Suprapubic skin (tissue), 4 donors: Measurements from ENCODE around the gene KLF13. TPM values are rescaled to one million over a fixed set of nuclear protein-coding genes. Genes with fewer than 3 reads are reported as not detected.

ENCODE experiments used
- DNase-seq, 2 donors: peaks; one replicate each; pipeline ENCODE4 v3.0.0-alpha.2; 2019; ENCODE audit warnings: low spot score in 2 of 2
- H3K27ac ChIP-seq: fragments of 200-600 bp; sonication (generic); one replicate; pipeline ENCODE4 v1.5.1; 2019
- H3K27me3 ChIP-seq: fragments of 200-600 bp; sonication (generic); one replicate; pipeline ENCODE4 v1.5.1; 2019
- H3K36me3 ChIP-seq: fragments of 200-600 bp; sonication (generic); one replicate; pipeline ENCODE4 v1.5.1; 2019
- H3K4me1 ChIP-seq: fragments of 200-600 bp; sonication (generic); one replicate; pipeline ENCODE4 v1.5.1; 2019
- H3K4me3 ChIP-seq: fragments of 200-600 bp; sonication (generic); one replicate; pipeline ENCODE4 v1.5.1; 2019; ENCODE audit warnings: mild to moderate bottlenecking
- H3K9me3 ChIP-seq: fragments of 200-600 bp; sonication (generic); one replicate; pipeline ENCODE4 v1.5.1; 2019
- EP300 ChIP-seq: sonication (generic); formaldehyde crosslinking; IDR thresholded peaks from one replicate; pipeline ENCODE4 v1.6.1; 2017; ENCODE audit warnings: antibody characterized with exemption
- POLR2A ChIP-seq, 2 donors: fragments of 450-650 bp; IDR thresholded peaks; one replicate each; pipeline ENCODE4 v1.6.1; 2017; ENCODE audit warnings: antibody characterized with exemption in 2 of 2, mild to moderate bottlenecking in 2 of 2, moderate library complexity in 2 of 2
- POLR2AphosphoS5 ChIP-seq, 3 donors: sonication (generic); formaldehyde crosslinking; IDR thresholded peaks; one replicate each; pipeline ENCODE4 v1.6.1; 2017; ENCODE audit warnings: antibody characterized with exemption in 3 of 3
- WGBS: methylation state at CpG from one replicate; pipeline ENCODE4 v1.1.5; 2018; 5-methylcytosine and 5-hydroxymethylcytosine counted together
- total RNA-seq, 4 donors: library from RNA; depleted of rRNA; stranded (reverse); fragments of >200 nt; gene quantifications; one replicate each; pipeline ENCODE4 v1.1.0, GENCODE V29; 2016
- TF ChIP-seq, protein P1 (sequence below), 2 donors: fragments of 200-600 bp in 1 of 2; fragments of 450-650 bp in 1 of 2; sonication (generic) in 1 of 2; IDR thresholded peaks; one replicate each; pipeline ENCODE4 v1.5.1; 2016 to 2019; ENCODE audit warnings: antibody characterized with exemption in 2 of 2, mild to moderate bottlenecking in 1 of 2, moderate library complexity in 1 of 2

The KLF13 gene
- total RNA-seq, 4 donors from 2014 or later, result 141 to 162 (median 145) TPM

DNA sequence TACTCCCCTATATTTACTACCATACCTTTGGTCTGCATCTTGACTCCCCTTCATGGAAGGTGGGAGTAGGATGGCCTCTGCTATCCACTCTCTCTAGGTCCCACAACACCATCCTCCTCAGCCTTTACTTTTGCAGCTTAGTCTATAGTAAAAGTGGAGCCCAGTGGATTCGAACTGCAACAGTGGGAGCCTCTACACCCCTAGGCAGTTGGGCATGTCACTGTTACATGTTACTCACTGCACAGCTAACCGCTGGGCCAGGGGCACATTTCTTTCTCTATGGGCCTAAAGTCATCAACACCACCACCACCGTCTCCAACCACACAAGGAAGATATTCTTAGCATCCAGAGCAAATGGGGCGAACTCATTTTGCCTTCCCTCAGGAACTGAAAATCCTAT, 62.9 kb downstream of the KLF13 start:
- TF ChIP-seq POLR2AphosphoS5 (IDR thresholded peaks at IDR 0.05), result no peak
- no peak for TF ChIP-seq POLR2A (IDR thresholded peaks at IDR 0.05)
- TF ChIP-seq EP300, result no peak
- TF ChIP-seq, protein P1, sequence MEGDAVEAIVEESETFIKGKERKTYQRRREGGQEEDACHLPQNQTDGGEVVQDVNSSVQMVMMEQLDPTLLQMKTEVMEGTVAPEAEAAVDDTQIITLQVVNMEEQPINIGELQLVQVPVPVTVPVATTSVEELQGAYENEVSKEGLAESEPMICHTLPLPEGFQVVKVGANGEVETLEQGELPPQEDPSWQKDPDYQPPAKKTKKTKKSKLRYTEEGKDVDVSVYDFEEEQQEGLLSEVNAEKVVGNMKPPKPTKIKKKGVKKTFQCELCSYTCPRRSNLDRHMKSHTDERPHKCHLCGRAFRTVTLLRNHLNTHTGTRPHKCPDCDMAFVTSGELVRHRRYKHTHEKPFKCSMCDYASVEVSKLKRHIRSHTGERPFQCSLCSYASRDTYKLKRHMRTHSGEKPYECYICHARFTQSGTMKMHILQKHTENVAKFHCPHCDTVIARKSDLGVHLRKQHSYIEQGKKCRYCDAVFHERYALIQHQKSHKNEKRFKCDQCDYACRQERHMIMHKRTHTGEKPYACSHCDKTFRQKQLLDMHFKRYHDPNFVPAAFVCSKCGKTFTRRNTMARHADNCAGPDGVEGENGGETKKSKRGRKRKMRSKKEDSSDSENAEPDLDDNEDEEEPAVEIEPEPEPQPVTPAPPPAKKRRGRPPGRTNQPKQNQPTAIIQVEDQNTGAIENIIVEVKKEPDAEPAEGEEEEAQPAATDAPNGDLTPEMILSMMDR (IDR thresholded peaks at IDR 0.05), result no peak
- 95% methylated on average over 4 of the region's 4 CpGs for WGBS
- DNase-seq, result no peak
- Histone ChIP-seq H3K27ac (no peak overlapping the region), H3K9me3 (no peaks in the 10 kb centered on the region), H3K27me3 (no peaks in the 10 kb centered on the region), H3K4me3 (no peak overlapping the region), H3K4me1 (peaks cover 33% of the 10 kb centered on the region), H3K36me3 (no peaks in the 10 kb centered on the region)

DNA sequence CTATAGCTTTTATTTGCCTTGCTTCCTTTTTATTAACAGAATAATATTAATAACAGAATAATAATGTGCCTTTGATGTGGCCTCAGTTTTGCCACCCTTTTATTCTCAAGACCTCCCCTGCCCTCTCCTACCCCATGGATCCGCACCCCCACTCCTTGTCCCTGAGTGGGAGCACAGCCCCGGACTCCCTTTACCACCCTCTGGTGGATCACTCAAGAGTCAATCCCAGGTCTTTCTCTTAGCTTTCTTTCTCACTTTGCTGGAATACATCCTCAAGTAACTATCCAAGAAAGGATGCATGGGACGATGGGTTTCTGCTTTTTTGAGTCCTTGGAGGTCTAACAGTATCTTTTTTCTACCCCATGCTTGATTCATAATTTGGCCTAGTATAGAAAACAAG, 63.4 kb downstream of the KLF13 start:
- no peaks in the 10 kb centered on the region for H3K27me3 ChIP-seq
- H3K36me3 ChIP-seq, result no peaks in the 10 kb centered on the region
- no peak for TF ChIP-seq POLR2A (IDR thresholded peaks at IDR 0.05)
- TF ChIP-seq, protein P1 (IDR thresholded peaks at IDR 0.05), result no peak
- no peak for TF ChIP-seq EP300
- no peak for TF ChIP-seq POLR2AphosphoS5 (IDR thresholded peaks at IDR 0.05)
- H3K27ac ChIP-seq, result no peak overlapping the region
- peaks cover 33% of the 10 kb centered on the region for H3K4me1 ChIP-seq
- DNase-seq, result no peak
- H3K4me3 ChIP-seq, result no peak overlapping the region
- H3K9me3 ChIP-seq, result no peaks in the 10 kb centered on the region
- 91% methylated on average over 3 of the region's 3 CpGs for WGBS

DNA sequence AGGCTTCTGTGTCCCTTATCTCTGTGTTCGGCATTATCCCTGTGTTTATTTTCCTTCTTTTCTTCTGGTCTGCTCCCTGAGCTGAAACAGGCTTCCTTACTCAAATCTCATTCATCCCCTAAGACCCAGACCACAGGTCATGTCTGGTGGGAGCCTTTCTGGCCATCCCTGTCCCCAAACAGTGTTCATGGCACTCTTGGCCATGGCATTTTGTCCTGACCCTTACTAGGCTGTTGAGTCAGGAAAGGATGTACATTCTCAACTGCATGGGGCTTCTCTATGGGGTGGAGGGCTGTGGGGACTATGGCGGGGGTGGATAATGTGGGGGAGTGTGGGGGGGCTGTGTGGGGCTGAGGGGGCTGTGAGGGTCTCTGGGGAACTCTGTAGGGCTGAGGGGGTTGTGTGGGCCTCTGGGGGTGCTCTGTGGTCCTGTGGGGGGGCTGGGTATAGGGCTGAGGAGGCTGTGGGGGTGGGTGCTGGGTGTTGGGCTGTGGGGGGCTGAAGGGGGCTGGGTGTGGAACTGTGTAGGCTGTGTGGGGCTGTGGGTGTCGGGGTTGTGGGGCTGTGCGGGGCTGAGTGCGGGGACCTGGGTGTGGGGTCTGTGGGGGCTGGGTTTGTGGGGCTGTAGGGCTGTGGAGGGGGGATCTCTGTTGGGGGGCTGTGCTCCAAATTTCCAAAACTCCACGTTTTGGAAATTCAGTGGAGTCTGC, 64.3 kb downstream of the KLF13 start:
- H3K36me3 ChIP-seq, result no peaks in the 10 kb centered on the region
- peak overlapping the region; percentile 97 for H3K27ac ChIP-seq
- H3K9me3 ChIP-seq, result no peaks in the 10 kb centered on the region
- peak overlapping the region; percentile 79 for H3K4me3 ChIP-seq
- TF ChIP-seq POLR2A (IDR thresholded peaks at IDR 0.05), result no peak
- no peak for TF ChIP-seq EP300
- TF ChIP-seq, protein P1 (IDR thresholded peaks at IDR 0.05), result no peak
- no peak for TF ChIP-seq POLR2AphosphoS5 (IDR thresholded peaks at IDR 0.05)
- no peaks in the 10 kb centered on the region for H3K27me3 ChIP-seq
- WGBS, result 88% methylated on average over 6 of the region's 6 CpGs
- H3K4me1 ChIP-seq, result peaks cover 33% of the 10 kb centered on the region
- DNase-seq, result no peak

DNA sequence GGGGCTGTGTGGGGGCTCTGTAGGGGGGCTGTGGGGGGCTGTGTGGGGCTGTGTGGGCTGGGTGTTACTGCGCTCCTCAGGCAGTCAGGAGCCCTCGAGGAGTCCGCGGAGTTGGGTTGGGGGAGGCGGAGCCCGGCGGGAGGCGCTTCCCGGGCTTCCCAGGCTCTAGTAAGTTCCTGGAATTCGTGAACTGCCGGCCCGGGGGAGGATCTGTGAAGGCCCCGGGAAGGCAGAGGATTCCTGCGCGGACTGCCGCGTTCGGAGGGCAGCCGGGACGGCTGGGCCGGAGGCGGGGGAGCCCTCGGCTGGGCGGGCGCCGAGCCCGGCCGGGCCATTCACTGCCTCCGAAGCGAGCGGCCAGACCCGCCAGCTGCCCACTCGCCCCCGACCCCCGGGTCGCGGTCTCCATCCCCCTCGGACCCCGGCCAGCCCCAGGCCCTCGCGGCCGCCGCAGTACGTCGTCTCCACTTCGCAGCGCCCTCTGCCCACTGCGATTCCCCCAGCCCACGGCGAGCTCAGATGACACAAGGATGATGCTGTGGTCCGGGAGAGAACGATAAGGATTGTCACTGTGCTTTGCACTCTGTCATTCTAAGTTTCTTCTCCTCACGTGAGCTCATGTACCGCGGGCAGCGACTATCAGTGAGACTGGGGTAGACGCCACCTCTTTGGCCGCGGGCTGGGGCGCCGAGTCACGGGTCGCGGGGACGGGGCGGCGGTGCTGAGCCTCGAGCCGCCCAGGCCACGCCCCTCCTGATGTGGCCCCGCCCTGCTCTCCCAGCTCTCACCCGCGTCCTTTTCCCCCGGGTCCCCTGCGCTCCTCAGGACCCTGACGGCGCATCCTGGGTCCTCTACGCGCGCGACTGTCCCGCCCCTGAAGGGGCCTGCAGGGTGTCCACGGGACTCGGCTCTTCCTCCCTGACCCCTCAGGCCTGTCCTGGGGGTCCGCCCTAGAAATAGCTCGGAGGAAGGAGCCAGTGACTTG, 65.3 kb downstream of the KLF13 start:
- H3K9me3 ChIP-seq, result no peaks in the 10 kb centered on the region
- H3K36me3 ChIP-seq, result no peaks in the 10 kb centered on the region
- WGBS, result under 1% methylated on average over 34 of the region's 86 CpGs
- peaks cover 39% of the 10 kb centered on the region for H3K4me1 ChIP-seq
- DNase-seq, result peak; percentile 94 to 96
- peak overlapping the region; percentile 97 for H3K27ac ChIP-seq
- TF ChIP-seq POLR2A (IDR thresholded peaks at IDR 0.05), result peak; percentile 50 to 93
- TF ChIP-seq, protein P1 (IDR thresholded peaks at IDR 0.05), result no peak
- peak in 2 of 3 donors; percentile 65 to 79 for TF ChIP-seq POLR2AphosphoS5 (IDR thresholded peaks at IDR 0.05)
- H3K4me3 ChIP-seq, result peak overlapping the region; percentile 79
- no peaks in the 10 kb centered on the region for H3K27me3 ChIP-seq
